HT1080 (cell line): ENCODE measurements around the gene TBR1. TPM values are rescaled to one million over a fixed set of nuclear protein-coding genes. Genes with fewer than 3 reads are reported as not detected.

Experiments used
- DNase-seq: peaks from one replicate; pipeline ENCODE4 v3.0.0-alpha.2; 2015; ENCODE audit warnings: low read depth
- total RNA-seq: library from RNA; depleted of rRNA; stranded (reverse); fragments of >200 nt; shearing (Covaris generic); gene quantifications from 2 replicates; pipeline ENCODE4 v1.2.3, GENCODE V29; 2014

Gene TBR1
- total RNA-seq, 1 experiment from 2014 or later: not detected

- no peak for DNase-seq
Measured at GRCh38 chr2:161414042-161415033, 1.8 kb upstream of the TBR1 start.

GRCh38 chr2:161415034-161415986, 787 bp upstream of the TBR1 start:
- no peak for DNase-seq

- no peak for DNase-seq
Measured at GRCh38 chr2:161416708-161417437, 776 bp downstream of the TBR1 start.

GRCh38 chr2:161417438-161418274, 1.6 kb downstream of the TBR1 start:
- no peak for DNase-seq

GRCh38 chr2:161418275-161418714, 2.2 kb downstream of the TBR1 start:
- no peak for DNase-seq

GRCh38 chr2:161418715-161419637, 2.9 kb downstream of the TBR1 start:
- no peak for DNase-seq

GRCh38 chr2:161419638-161420190, 3.6 kb downstream of the TBR1 start:
- no peak for DNase-seq

- no peak for DNase-seq
Measured at GRCh38 chr2:161420406-161421074, 4.4 kb downstream of the TBR1 start.

GRCh38 chr2:161421686-161422085, 5.6 kb downstream of the TBR1 start:
- no peak for DNase-seq

- DNase-seq: no peak
Measured at GRCh38 chr2:161422816-161423403, 6.8 kb downstream of the TBR1 start.

- no peak for DNase-seq
Measured at GRCh38 chr2:161423421-161424393, 7.6 kb downstream of the TBR1 start.

GRCh38 chr2:161424394-161424769, 8.3 kb downstream of the TBR1 start:
- no peak for DNase-seq

- DNase-seq: no peak
Measured at GRCh38 chr2:161424891-161425727, 9.0 kb downstream of the TBR1 start.

GRCh38 chr2:161425728-161426454, 9.8 kb downstream of the TBR1 start:
- no peak for DNase-seq

GRCh38 chr2:161426455-161426921, 10.4 kb downstream of the TBR1 start:
- DNase-seq: no peak
